GM23338 (cell line): ENCODE results near the gene HDDC3. TPM values are rescaled to one million over a fixed set of nuclear protein-coding genes. Genes with fewer than 3 reads are reported as not detected.

Experiments
- ATAC-seq: fragments of 200-7000 bp; cut with Tn5 transposase; 3 replicates; pipeline ENCODE4 v1.9.1; 2020
- DNase-seq: peaks from one replicate; pipeline ENCODE4 v3.0.0-alpha.2; 2015; ENCODE audit warnings: low spot score
- H2AFZ ChIP-seq: fragments of 200-600 bp; sonication (generic); 2 replicates; pipeline ENCODE4 v1.8.0; 2016; ENCODE audit warnings: antibody characterized with exemption, mild to moderate bottlenecking, moderate library complexity
- H3F3A ChIP-seq: fragments of 200-600 bp; sonication (generic); replicated peaks from 2 replicates; pipeline ENCODE4 v1.8.0; 2017; ENCODE audit warnings: antibody characterized with exemption, mixed run types, low read depth
- H3K27ac ChIP-seq: fragments of 200-600 bp; sonication (generic); 2 replicates; pipeline ENCODE4 v1.6.1; 2016; ENCODE audit warnings: low read depth
- H3K27me3 ChIP-seq: fragments of 200-600 bp; sonication (generic); 2 replicates; pipeline ENCODE4 v1.8.0; 2016; ENCODE audit warnings: mild to moderate bottlenecking, mixed run types, moderate library complexity; ENCODE audit not compliant: insufficient read depth
- H3K36me3 ChIP-seq: fragments of 200-600 bp; sonication (generic); 2 replicates; pipeline ENCODE4 v1.8.0; 2016; ENCODE audit warnings: mild to moderate bottlenecking; ENCODE audit not compliant: insufficient read depth
- H3K4me1 ChIP-seq: fragments of 200-600 bp; sonication (generic); 2 replicates; pipeline ENCODE4 v1.8.0; 2016; ENCODE audit warnings: mild to moderate bottlenecking, moderate library complexity; ENCODE audit not compliant: insufficient read depth
- H3K4me2 ChIP-seq: fragments of 200-600 bp; sonication (generic); 2 replicates; pipeline ENCODE4 v1.7.1; 2017; ENCODE audit warnings: mixed run types
- H3K4me3 ChIP-seq: fragments of 200-600 bp; sonication (generic); 2 replicates; pipeline ENCODE4 v1.6.1; 2016; ENCODE audit warnings: mixed run types
- H3K79me2 ChIP-seq: fragments of 200-600 bp; sonication (generic); replicated peaks from 2 replicates; pipeline ENCODE4 v1.8.0; 2017; ENCODE audit warnings: mild to moderate bottlenecking; ENCODE audit not compliant: insufficient read depth
- H3K9me2 ChIP-seq: fragments of 200-600 bp; sonication (generic); 2 replicates; pipeline ENCODE4 v1.8.0; 2017; ENCODE audit not compliant: insufficient read depth
- H4K20me1 ChIP-seq: fragments of 200-600 bp; sonication (generic); replicated peaks from 2 replicates; pipeline ENCODE4 v1.8.0; 2017; ENCODE audit warnings: mild to moderate bottlenecking; ENCODE audit not compliant: insufficient read depth
- H3K27ac Mint-ChIP-seq: 2 replicates; pipeline ENCODE4 v1.8.0; 2020; ENCODE audit warnings: inconsistent platforms, mild to moderate bottlenecking, moderate library complexity, mixed read lengths
- H3K27me3 Mint-ChIP-seq: 3 replicates; pipeline ENCODE4 v1.8.0; 2022; ENCODE audit warnings: low read depth, mild to moderate bottlenecking, moderate library complexity, mixed read lengths, inconsistent platforms; ENCODE audit not compliant: insufficient read depth, poor library complexity
- H3K36me3 Mint-ChIP-seq: 3 replicates; pipeline ENCODE4 v1.8.0; 2021; ENCODE audit warnings: low read depth, mild to moderate bottlenecking, inconsistent platforms, moderate library complexity, mixed read lengths
- H3K4me1 Mint-ChIP-seq: 3 replicates; pipeline ENCODE4 v1.8.0; 2020; ENCODE audit warnings: mild to moderate bottlenecking, inconsistent platforms, mixed read lengths
- H3K4me3 Mint-ChIP-seq: 3 replicates; pipeline ENCODE4 v1.8.0; 2021; ENCODE audit warnings: moderate library complexity, mild to moderate bottlenecking, inconsistent platforms, mixed read lengths
- H3K9me3 Mint-ChIP-seq: 3 replicates; pipeline ENCODE4 v1.8.0; 2020; ENCODE audit warnings: moderate library complexity, mild to moderate bottlenecking, inconsistent platforms, mixed read lengths
- EZH2 ChIP-seq: fragments of 200-600 bp; sonication (generic); IDR thresholded peaks from one replicate; pipeline ENCODE4 v1.8.0; 2017; ENCODE audit warnings: antibody characterized with exemption, mild to moderate bottlenecking, low read depth; ENCODE audit not compliant: unreplicated experiment
- JUNB ChIP-seq: IDR thresholded peaks from one replicate; pipeline ENCODE4 v1.6.1; 2016; ENCODE audit warnings: antibody characterized with exemption; ENCODE audit not compliant: unreplicated experiment
- ZNF114 ChIP-seq: fragments of 250-450 bp; sonication (Bioruptor Pico); IDR thresholded peaks from 2 replicates; pipeline ENCODE4 v1.5.0; 2020; ENCODE audit warnings: mild to moderate bottlenecking, moderate library complexity
- ZNF331 ChIP-seq: fragments of 250-450 bp; sonication (Bioruptor Pico); IDR thresholded peaks from 2 replicates; pipeline ENCODE4 v1.5.0; 2020; ENCODE audit warnings: low read depth, mild to moderate bottlenecking, moderate library complexity
- polyA plus RNA-seq: library from polyadenylated mRNA; unstranded; fragments of >200 nt; fragmentation: Nextera tagmentation; extraction: Ambion mirVana; gene quantifications from 2 replicates; pipeline ENCODE4 v1.2.1, GENCODE V29; 2016
- total RNA-seq: library from RNA; depleted of rRNA; stranded (reverse); fragments of >200 nt; shearing (Covaris generic); gene quantifications from 2 replicates; pipeline ENCODE4 v1.2.3, GENCODE V29; 2014
- TF ChIP-seq, protein P1 (sequence below), 2 experiments: fragments of 200-600 bp in 1 of 2; sonication (generic) in 1 of 2; conservative IDR thresholded peaks; 2 replicates each; pipeline versions ENCODE4 v1.5.1 to v1.6.1; 2016 to 2017; ENCODE audit warnings: antibody characterized with exemption in 2 of 2, low read depth in 2 of 2, mild to moderate bottlenecking in 2 of 2, moderate library complexity in 1 of 2

The HDDC3 gene
- total and polyA plus RNA-seq, 2 experiments from 2014 or later, result 17.4 to 19.0 TPM

DNA sequence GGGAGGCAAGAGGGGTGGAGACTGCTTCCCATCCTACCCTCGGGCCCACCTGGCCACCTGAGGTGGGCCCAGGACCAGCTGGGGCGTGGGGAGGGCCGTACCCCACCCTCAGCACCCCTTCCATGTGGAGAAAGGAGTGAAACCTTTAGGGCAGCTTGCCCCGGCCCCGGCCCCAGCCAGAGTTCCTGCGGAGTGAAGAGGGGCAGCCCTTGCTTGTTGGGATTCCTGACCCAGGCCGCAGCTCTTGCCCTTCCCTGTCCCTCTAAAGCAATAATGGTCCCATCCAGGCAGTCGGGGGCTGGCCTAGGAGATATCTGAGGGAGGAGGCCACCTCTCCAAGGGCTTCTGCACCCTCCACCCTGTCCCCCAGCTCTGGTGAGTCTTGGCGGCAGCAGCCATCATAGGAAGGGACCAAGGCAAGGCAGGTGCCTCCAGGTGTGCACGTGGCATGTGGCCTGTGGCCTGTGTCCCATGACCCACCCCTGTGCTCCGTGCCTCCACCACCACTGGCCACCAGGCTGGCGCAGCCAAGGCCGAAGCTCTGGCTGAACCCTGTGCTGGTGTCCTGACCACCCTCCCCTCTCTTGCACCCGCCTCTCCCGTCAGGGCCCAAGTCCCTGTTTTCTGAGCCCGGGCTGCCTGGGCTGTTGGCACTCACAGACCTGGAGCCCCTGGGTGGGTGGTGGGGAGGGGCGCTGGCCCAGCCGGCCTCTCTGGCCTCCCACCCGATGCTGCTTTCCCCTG, 50.2 kb downstream of the HDDC3 start:
- 0 out of 2 replicates have a peak, but pooled peaks cover 5% of the 10 kb centered on the region for H3F3A ChIP-seq

DNA sequence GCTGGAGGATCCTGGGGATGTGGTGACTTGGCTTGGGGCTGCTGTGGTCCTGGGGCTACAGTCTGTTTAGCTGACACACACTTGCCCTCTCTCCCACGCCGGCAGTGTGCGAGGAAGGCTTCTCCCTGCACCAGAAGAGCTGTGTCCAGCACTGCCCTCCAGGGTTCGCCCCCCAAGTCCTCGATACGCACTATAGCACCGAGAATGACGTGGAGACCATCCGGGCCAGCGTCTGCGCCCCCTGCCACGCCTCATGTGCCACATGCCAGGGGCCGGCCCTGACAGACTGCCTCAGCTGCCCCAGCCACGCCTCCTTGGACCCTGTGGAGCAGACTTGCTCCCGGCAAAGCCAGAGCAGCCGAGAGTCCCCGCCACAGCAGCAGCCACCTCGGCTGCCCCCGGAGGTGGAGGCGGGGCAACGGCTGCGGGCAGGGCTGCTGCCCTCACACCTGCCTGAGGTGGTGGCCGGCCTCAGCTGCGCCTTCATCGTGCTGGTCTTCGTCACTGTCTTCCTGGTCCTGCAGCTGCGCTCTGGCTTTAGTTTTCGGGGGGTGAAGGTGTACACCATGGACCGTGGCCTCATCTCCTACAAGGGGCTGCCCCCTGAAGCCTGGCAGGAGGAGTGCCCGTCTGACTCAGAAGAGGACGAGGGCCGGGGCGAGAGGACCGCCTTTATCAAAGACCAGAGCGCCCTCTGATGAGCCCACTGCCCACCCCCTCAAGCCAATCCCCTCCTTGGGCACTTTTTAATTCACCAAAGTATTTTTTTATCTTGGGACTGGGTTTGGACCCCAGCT, 51.0 kb downstream of the HDDC3 start:
- no peaks in the 10 kb centered on the region for H3K27me3 ChIP-seq
- no peak overlapping the region for H3K4me2 ChIP-seq
- no peaks in the 10 kb centered on the region for H4K20me1 ChIP-seq
- DNase-seq (no peak), ATAC-seq (no peak)
- H3K27ac Mint-ChIP-seq, result no peak overlapping the region
- H3K27ac ChIP-seq, result no peak overlapping the region
- no peaks in the 10 kb centered on the region; the same call in 1 of the 2 replicates for H3K36me3 ChIP-seq
- peaks cover 10% of the 10 kb centered on the region for H3K27me3 Mint-ChIP-seq
- H3K4me1 Mint-ChIP-seq, result peaks cover 17% of the 10 kb centered on the region
- H3K4me3 Mint-ChIP-seq, result no peak overlapping the region
- no peaks in the 10 kb centered on the region for H3K79me2 ChIP-seq
- no peak overlapping the region for H3K4me3 ChIP-seq
- TF ChIP-seq EZH2, result no peak
- TF ChIP-seq, protein P1, sequence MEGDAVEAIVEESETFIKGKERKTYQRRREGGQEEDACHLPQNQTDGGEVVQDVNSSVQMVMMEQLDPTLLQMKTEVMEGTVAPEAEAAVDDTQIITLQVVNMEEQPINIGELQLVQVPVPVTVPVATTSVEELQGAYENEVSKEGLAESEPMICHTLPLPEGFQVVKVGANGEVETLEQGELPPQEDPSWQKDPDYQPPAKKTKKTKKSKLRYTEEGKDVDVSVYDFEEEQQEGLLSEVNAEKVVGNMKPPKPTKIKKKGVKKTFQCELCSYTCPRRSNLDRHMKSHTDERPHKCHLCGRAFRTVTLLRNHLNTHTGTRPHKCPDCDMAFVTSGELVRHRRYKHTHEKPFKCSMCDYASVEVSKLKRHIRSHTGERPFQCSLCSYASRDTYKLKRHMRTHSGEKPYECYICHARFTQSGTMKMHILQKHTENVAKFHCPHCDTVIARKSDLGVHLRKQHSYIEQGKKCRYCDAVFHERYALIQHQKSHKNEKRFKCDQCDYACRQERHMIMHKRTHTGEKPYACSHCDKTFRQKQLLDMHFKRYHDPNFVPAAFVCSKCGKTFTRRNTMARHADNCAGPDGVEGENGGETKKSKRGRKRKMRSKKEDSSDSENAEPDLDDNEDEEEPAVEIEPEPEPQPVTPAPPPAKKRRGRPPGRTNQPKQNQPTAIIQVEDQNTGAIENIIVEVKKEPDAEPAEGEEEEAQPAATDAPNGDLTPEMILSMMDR (conservative IDR thresholded peaks at IDR 0.05; ENCODE audit: low read depth in 2 of 2), result peak in 1 of 2 experiments; percentile 12; a peak in 1 of 4 replicates
- H3K9me3 Mint-ChIP-seq, result no peaks in the 10 kb centered on the region
- peaks cover 26% of the 10 kb centered on the region for H3K36me3 Mint-ChIP-seq
- H2AFZ ChIP-seq, result no peak overlapping the region
- 0 out of 2 replicates have a peak, but pooled peaks cover 5% of the 10 kb centered on the region for H3F3A ChIP-seq
- H3K9me2 ChIP-seq, result no peaks in the 10 kb centered on the region
- peaks cover 13% of the 10 kb centered on the region for H3K4me1 ChIP-seq

More for the DNA sequence above, 50.2 kb downstream of the HDDC3 start:
- no peaks in the 10 kb centered on the region for H3K27me3 ChIP-seq
- Mint-ChIP-seq H3K4me1 (peaks cover 17% of the 10 kb centered on the region), H3K27ac (no peak overlapping the region), H3K27me3 (peaks cover 10% of the 10 kb centered on the region), H3K4me3 (no peak overlapping the region), H3K9me3 (no peaks in the 10 kb centered on the region), H3K36me3 (peaks cover 19% of the 10 kb centered on the region)
- no peaks in the 10 kb centered on the region for H3K9me2 ChIP-seq
- no peak overlapping the region for H3K4me3 ChIP-seq
- no peaks in the 10 kb centered on the region for H3K36me3 ChIP-seq
- ATAC-seq (no peak), DNase-seq (no peak)
- no peaks in the 10 kb centered on the region for H3K79me2 ChIP-seq
- no peaks in the 10 kb centered on the region for H4K20me1 ChIP-seq
- H3K27ac ChIP-seq, result no peak overlapping the region
- TF ChIP-seq ZNF331 (CRISPR knock-in tag), result no peak
- no peak for TF ChIP-seq JUNB
- no peak for TF ChIP-seq ZNF114 (CRISPR knock-in tag)
- H3K4me1 ChIP-seq, result peaks cover 13% of the 10 kb centered on the region
- no peak overlapping the region for H2AFZ ChIP-seq
- H3K4me2 ChIP-seq, result no peak overlapping the region
